ENCODE results near the gene NEK6. TPM values are rescaled to one million over a fixed set of nuclear protein-coding genes. Genes with fewer than 3 reads are reported as not detected.

The NEK6 gene
- total RNA-seq, 1 donor from 2014 or later = 43.9 TPM

- Mint-ChIP-seq H3K4me1 (ENCODE audit: unreplicated experiment) (peaks cover 17% of the 10 kb centered on the region), H3K9me3 (ENCODE audit: unreplicated experiment) (no peaks in the 10 kb centered on the region), H3K36me3 (ENCODE audit: low read depth, unreplicated experiment) (peaks cover 7% of the 10 kb centered on the region)
Measured at GRCh38 chr9:124376329-124376728, 118.6 kb downstream of the NEK6 start.

GRCh38 chr9:124377551-124378406 lies 120.0 kb downstream of the NEK6 start:
- peaks cover 6% of the 10 kb centered on the region for H3K4me1 Mint-ChIP-seq (ENCODE audit: unreplicated experiment)
- H3K27ac Mint-ChIP-seq (ENCODE audit: unreplicated experiment) = no peak overlapping the region
- TF ChIP-seq CTCF (IDR thresholded peaks at IDR 0.05; ENCODE audit: unreplicated experiment) = no peak
- no peaks in the 10 kb centered on the region for H3K9me3 Mint-ChIP-seq (ENCODE audit: unreplicated experiment)
- H3K4me3 Mint-ChIP-seq (ENCODE audit: unreplicated experiment) = no peak overlapping the region
- DNase-seq (ENCODE audit: low spot score) = no peak
- no peaks in the 10 kb centered on the region for H3K27me3 Mint-ChIP-seq (ENCODE audit: unreplicated experiment)
- peaks cover 7% of the 10 kb centered on the region for H3K36me3 Mint-ChIP-seq (ENCODE audit: low read depth, unreplicated experiment)

More at GRCh38 chr9:124376329-124376728, 118.6 kb downstream of the NEK6 start:
- no peak overlapping the region for H3K4me3 Mint-ChIP-seq (ENCODE audit: unreplicated experiment)
- no peak overlapping the region for H3K27ac Mint-ChIP-seq (ENCODE audit: unreplicated experiment)
- no peaks in the 10 kb centered on the region for H3K27me3 Mint-ChIP-seq (ENCODE audit: unreplicated experiment)
- no peak for DNase-seq (ENCODE audit: low spot score)
- no peak for TF ChIP-seq CTCF (IDR thresholded peaks at IDR 0.05; ENCODE audit: unreplicated experiment)

GRCh38 chr9:124381170-124381945 lies 123.6 kb downstream of the NEK6 start:
- Mint-ChIP-seq H3K9me3 (ENCODE audit: unreplicated experiment) (no peaks in the 10 kb centered on the region), H3K27me3 (ENCODE audit: unreplicated experiment) (no peaks in the 10 kb centered on the region), H3K4me3 (ENCODE audit: unreplicated experiment) (no peak overlapping the region), H3K4me1 (ENCODE audit: unreplicated experiment) (peaks cover 5% of the 10 kb centered on the region), H3K36me3 (ENCODE audit: low read depth, unreplicated experiment) (peaks cover 10% of the 10 kb centered on the region), H3K27ac (ENCODE audit: unreplicated experiment) (no peak overlapping the region)
- TF ChIP-seq CTCF (IDR thresholded peaks at IDR 0.05; ENCODE audit: unreplicated experiment) = no peak
- DNase-seq (ENCODE audit: low spot score) = no peak

- Mint-ChIP-seq H3K4me1 (ENCODE audit: unreplicated experiment) (peaks cover 27% of the 10 kb centered on the region), H3K9me3 (ENCODE audit: unreplicated experiment) (no peaks in the 10 kb centered on the region), H3K36me3 (ENCODE audit: low read depth, unreplicated experiment) (peaks cover 10% of the 10 kb centered on the region), H3K4me3 (ENCODE audit: unreplicated experiment) (no peak overlapping the region), H3K27ac (ENCODE audit: unreplicated experiment) (no peak overlapping the region), H3K27me3 (ENCODE audit: unreplicated experiment) (no peaks in the 10 kb centered on the region)
- no peak for DNase-seq (ENCODE audit: low spot score)
- no peak for TF ChIP-seq CTCF (IDR thresholded peaks at IDR 0.05; ENCODE audit: unreplicated experiment)
Measured at GRCh38 chr9:124384210-124384609, 126.5 kb downstream of the NEK6 start.
